ENCODE results near the gene DMD. TPM values are rescaled to one million over a fixed set of nuclear protein-coding genes. Genes with fewer than 3 reads are reported as not detected.

The DMD gene
- total RNA-seq, 2 donors from 2014 or later, result 19.6 to 24.9 TPM

DNA sequence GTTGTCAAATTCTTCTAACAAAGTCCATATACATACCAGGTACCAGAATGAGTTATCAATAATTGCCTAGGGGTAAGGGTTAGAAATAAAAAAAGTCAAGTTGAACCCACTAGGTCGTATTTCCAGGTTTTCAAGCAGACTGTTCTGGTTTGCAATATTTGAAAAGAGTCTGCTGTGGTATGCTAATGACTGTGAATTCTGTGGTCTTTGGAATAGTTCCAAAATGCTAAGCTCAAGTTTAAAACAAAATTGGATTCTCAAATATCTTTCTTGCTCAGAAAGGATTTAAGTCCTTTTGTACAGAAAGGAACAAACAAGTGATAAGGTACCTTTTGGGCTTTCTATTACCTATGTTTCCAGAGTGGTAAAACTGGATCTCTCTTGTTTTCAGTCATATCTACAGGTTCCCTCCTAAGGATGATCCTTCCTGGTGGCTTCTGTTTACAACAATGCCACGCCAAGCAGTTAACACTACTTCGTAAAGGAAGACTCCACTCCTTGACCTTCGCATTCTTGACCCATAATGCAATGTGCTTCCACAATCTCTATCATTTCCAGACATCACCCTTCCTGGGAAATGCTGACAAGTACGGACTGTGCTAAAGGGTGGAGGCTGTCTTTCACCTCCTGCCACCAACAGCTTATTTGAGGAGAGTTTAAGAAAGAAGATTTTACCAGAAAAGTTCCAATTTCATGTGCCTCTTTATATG, 1607.8 kb downstream of the DMD start:
- Histone ChIP-seq H3K9me3 (ENCODE audit: control insufficient read depth, low read length) (no peaks in the 10 kb centered on the region), H3K27ac (ENCODE audit: low read depth, low read length) (no peak overlapping the region), H3K27me3 (ENCODE audit: control insufficient read depth, insufficient read depth, low read length, poor library complexity, severe bottlenecking) (no peaks in the 10 kb centered on the region), H3K9ac (ENCODE audit: extremely low read depth, low read length, poor library complexity, severe bottlenecking) (no peak overlapping the region), H3K4me1 (ENCODE audit: control insufficient read depth, insufficient read depth, low read length) (no peaks in the 10 kb centered on the region), H3K36me3 (ENCODE audit: control insufficient read depth, insufficient read depth, low read length) (no peaks in the 10 kb centered on the region), H3K4me3 (ENCODE audit: low read length) (no peak overlapping the region)
- TF ChIP-seq, protein P1, sequence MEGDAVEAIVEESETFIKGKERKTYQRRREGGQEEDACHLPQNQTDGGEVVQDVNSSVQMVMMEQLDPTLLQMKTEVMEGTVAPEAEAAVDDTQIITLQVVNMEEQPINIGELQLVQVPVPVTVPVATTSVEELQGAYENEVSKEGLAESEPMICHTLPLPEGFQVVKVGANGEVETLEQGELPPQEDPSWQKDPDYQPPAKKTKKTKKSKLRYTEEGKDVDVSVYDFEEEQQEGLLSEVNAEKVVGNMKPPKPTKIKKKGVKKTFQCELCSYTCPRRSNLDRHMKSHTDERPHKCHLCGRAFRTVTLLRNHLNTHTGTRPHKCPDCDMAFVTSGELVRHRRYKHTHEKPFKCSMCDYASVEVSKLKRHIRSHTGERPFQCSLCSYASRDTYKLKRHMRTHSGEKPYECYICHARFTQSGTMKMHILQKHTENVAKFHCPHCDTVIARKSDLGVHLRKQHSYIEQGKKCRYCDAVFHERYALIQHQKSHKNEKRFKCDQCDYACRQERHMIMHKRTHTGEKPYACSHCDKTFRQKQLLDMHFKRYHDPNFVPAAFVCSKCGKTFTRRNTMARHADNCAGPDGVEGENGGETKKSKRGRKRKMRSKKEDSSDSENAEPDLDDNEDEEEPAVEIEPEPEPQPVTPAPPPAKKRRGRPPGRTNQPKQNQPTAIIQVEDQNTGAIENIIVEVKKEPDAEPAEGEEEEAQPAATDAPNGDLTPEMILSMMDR (conservative IDR thresholded peaks at IDR 0.05), result no peak
- DNase-seq, result no peak
- H3K27me3 Mint-ChIP-seq (ENCODE audit: insufficient read depth), result no peaks in the 10 kb centered on the region
- H3K9me3 Mint-ChIP-seq, result peaks cover 34% of the 10 kb centered on the region
- no peaks in the 10 kb centered on the region for H3K36me3 Mint-ChIP-seq (ENCODE audit: low read depth)
- no peak overlapping the region for H3K4me3 Mint-ChIP-seq
- H3K4me1 Mint-ChIP-seq, result no peaks in the 10 kb centered on the region
- H3K27ac Mint-ChIP-seq, result no peak overlapping the region
- WGBS, 2 experiments (ENCODE audit: insufficient coverage in 1 of 2, insufficient read length in 1 of 2), result 88 to 100% methylated on average over 2 to 4 of the region's 5 CpGs

- Histone ChIP-seq H3K9ac (ENCODE audit: extremely low read depth, low read length, poor library complexity, severe bottlenecking) (no peak overlapping the region), H3K4me3 (ENCODE audit: low read length) (no peak overlapping the region), H3K4me1 (ENCODE audit: control insufficient read depth, insufficient read depth, low read length) (no peaks in the 10 kb centered on the region), H3K27ac (ENCODE audit: low read depth, low read length) (no peak overlapping the region), H3K9me3 (ENCODE audit: control insufficient read depth, low read length) (no peaks in the 10 kb centered on the region), H3K36me3 (ENCODE audit: control insufficient read depth, insufficient read depth, low read length) (no peaks in the 10 kb centered on the region), H3K27me3 (ENCODE audit: control insufficient read depth, insufficient read depth, low read length, poor library complexity, severe bottlenecking) (no peaks in the 10 kb centered on the region)
- no peak for DNase-seq
- WGBS, 2 experiments (ENCODE audit: insufficient coverage in 1 of 2, insufficient read length in 1 of 2), result 100% methylated on average over 2 of the region's 3 CpGs; no CpG with 5 or more reads in 1 of the 2 experiments
- TF ChIP-seq, protein P1 (conservative IDR thresholded peaks at IDR 0.05), result no peak
- H3K4me3 Mint-ChIP-seq, result no peak overlapping the region
- no peaks in the 10 kb centered on the region for H3K27me3 Mint-ChIP-seq (ENCODE audit: insufficient read depth)
- peaks cover 33% of the 10 kb centered on the region for H3K9me3 Mint-ChIP-seq
- no peaks in the 10 kb centered on the region for H3K4me1 Mint-ChIP-seq
- H3K27ac Mint-ChIP-seq, result no peak overlapping the region
- H3K36me3 Mint-ChIP-seq (ENCODE audit: low read depth), result no peaks in the 10 kb centered on the region
Observed at GRCh38 chrX:31600823-31601222, 1610.5 kb downstream of the DMD start.

GRCh38 chrX:31593353-31593752, 1618.0 kb downstream of the DMD start:
- no peaks in the 10 kb centered on the region for H3K4me1 ChIP-seq (ENCODE audit: control insufficient read depth, insufficient read depth, low read length)
- no peaks in the 10 kb centered on the region for H3K4me1 Mint-ChIP-seq
- no peaks in the 10 kb centered on the region for H3K27me3 ChIP-seq (ENCODE audit: control insufficient read depth, insufficient read depth, low read length, poor library complexity, severe bottlenecking)
- H3K4me3 Mint-ChIP-seq, result no peak overlapping the region
- WGBS, 2 experiments (ENCODE audit: insufficient coverage in 1 of 2, insufficient read length in 1 of 2), result no CpG with 5 or more reads among the region's 2 CpGs
- no peaks in the 10 kb centered on the region for H3K36me3 Mint-ChIP-seq (ENCODE audit: low read depth)
- H3K36me3 ChIP-seq (ENCODE audit: control insufficient read depth, insufficient read depth, low read length), result no peaks in the 10 kb centered on the region
- TF ChIP-seq, protein P1 (conservative IDR thresholded peaks at IDR 0.05), result no peak
- H3K9me3 Mint-ChIP-seq, result peaks cover 25% of the 10 kb centered on the region
- H3K4me3 ChIP-seq (ENCODE audit: low read length), result no peak overlapping the region
- H3K27ac Mint-ChIP-seq, result no peak overlapping the region
- no peaks in the 10 kb centered on the region for H3K27me3 Mint-ChIP-seq (ENCODE audit: insufficient read depth)
- no peak overlapping the region for H3K27ac ChIP-seq (ENCODE audit: low read depth, low read length)
- no peak overlapping the region for H3K9ac ChIP-seq (ENCODE audit: extremely low read depth, low read length, poor library complexity, severe bottlenecking)
- H3K9me3 ChIP-seq (ENCODE audit: control insufficient read depth, low read length), result no peaks in the 10 kb centered on the region
- DNase-seq, result no peak
